Natural killer cell (primary cell): ENCODE data around the gene ETNK1. TPM values are rescaled to one million over a fixed set of nuclear protein-coding genes. Genes with fewer than 3 reads are reported as not detected.
A peak's percentile ranks its signal among the peaks of the same experiment; 100 is the strongest.

Source experiments
- ATAC-seq, 3 donors: fragments of 150-1000 bp in 2 of 3; fragments of 200-7000 bp in 1 of 3; cut with Tn5 transposase; 1 replicate in 1 of 3; 2 replicates in 2 of 3; pipeline ENCODE4 v1.10.0; 2021; ENCODE audit warnings: mild to moderate bottlenecking in 2 of 3, moderate library complexity in 2 of 3
- DNase-seq, 2 donors: peaks; one replicate each; pipeline versions ENCODE4 v3.0.0 to v3.0.0-alpha.2; 2013 to 2021; ENCODE audit warnings: mixed read lengths in 1 of 2
- H3K27ac ChIP-seq: one replicate; pipeline ENCODE4 v1.5.1; 2013; ENCODE audit warnings: mild to moderate bottlenecking, low read length
- H3K27me3 ChIP-seq: one replicate; pipeline ENCODE4 v1.6.1; 2013; ENCODE audit warnings: low read length; ENCODE audit not compliant: control insufficient read depth, insufficient read depth
- H3K36me3 ChIP-seq: one replicate; pipeline ENCODE4 v1.6.1; 2013; ENCODE audit warnings: low read length; ENCODE audit not compliant: control insufficient read depth, insufficient read depth
- H3K4me1 ChIP-seq: one replicate; pipeline ENCODE4 v1.6.1; 2013; ENCODE audit warnings: low read length; ENCODE audit not compliant: control insufficient read depth, insufficient read depth
- H3K4me3 ChIP-seq: one replicate; pipeline ENCODE4 v1.5.1; 2013; ENCODE audit warnings: low read length
- H3K9me3 ChIP-seq: one replicate; pipeline ENCODE4 v1.6.1; 2013; ENCODE audit warnings: low read length; ENCODE audit not compliant: control insufficient read depth, insufficient read depth
- H3K27ac Mint-ChIP-seq, 2 donors: one replicate each; pipeline ENCODE4 v1.8.0; 2022; ENCODE audit warnings: mild to moderate bottlenecking in 2 of 2, mixed read lengths in 2 of 2, moderate library complexity in 1 of 2
- H3K27me3 Mint-ChIP-seq, 2 donors: one replicate each; pipeline ENCODE4 v1.8.0; 2022; ENCODE audit warnings: low read depth in 2 of 2, mixed read lengths in 2 of 2
- H3K36me3 Mint-ChIP-seq: one replicate; pipeline ENCODE4 v1.8.0; 2022; ENCODE audit warnings: mixed read lengths
- H3K4me1 Mint-ChIP-seq, 2 donors: one replicate each; pipeline ENCODE4 v1.8.0; 2022; ENCODE audit warnings: mixed read lengths in 2 of 2
- H3K4me3 Mint-ChIP-seq: one replicate; pipeline ENCODE4 v1.8.0; 2022; ENCODE audit warnings: mild to moderate bottlenecking, moderate library complexity, mixed read lengths
- H3K9me3 Mint-ChIP-seq, 2 donors: one replicate each; pipeline ENCODE4 v1.8.0; 2022; ENCODE audit warnings: mixed read lengths in 2 of 2
- WGBS: methylation state at CpG from one replicate; pipeline ENCODE4 v1.1.7; 2013; ENCODE audit warnings: missing lambda C conversion rate; ENCODE audit not compliant: insufficient coverage; 5-methylcytosine and 5-hydroxymethylcytosine counted together
- intact Hi-C: fragments of 100-400 bp; cut with micrococcal nuclease; formaldehyde crosslinking; loops from one replicate; pipeline ENCODE4 v1.14.2; 2022
- total RNA-seq, 4 donors: library from RNA; stranded (reverse); fragments of 120-200 nt in 1 of 4; gene quantifications; one replicate each; pipeline versions ENCODE4 v1.2.3 to v1.2.4, GENCODE V29; 2013 to 2022
- TF ChIP-seq, protein P1 (sequence below): fragments of 200-600 bp; IDR thresholded peaks from one replicate; pipeline ENCODE4 v1.8.0; 2022; ENCODE audit warnings: antibody characterized with exemption

The ETNK1 gene
- total RNA-seq, 3 donors from 2014 or later (not counting 1 experiment from before 2014, with no cell fraction given): 77.6 to 101 (median 85.2) TPM

DNA sequence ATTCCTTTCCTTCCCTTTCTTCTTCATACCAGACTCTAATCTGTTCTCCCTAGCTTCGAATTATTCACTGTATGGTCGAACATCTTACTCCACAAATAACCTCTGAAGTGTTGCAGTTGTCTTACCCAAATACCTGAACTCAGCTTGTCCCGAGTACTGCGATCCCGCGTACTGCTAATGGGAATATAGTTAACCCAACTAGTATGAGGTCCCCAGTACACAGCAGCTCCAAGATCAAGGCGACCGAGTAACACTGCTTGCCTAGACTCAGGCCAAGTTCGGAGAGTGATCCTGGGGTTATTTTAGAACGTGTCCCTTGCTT lies 462 bp upstream of the ETNK1 start:
- DNase-seq: no peak
- peaks cover 39 to 46% of the 10 kb centered on the region in 2 donors for H3K4me1 Mint-ChIP-seq
- TF ChIP-seq, protein P1, sequence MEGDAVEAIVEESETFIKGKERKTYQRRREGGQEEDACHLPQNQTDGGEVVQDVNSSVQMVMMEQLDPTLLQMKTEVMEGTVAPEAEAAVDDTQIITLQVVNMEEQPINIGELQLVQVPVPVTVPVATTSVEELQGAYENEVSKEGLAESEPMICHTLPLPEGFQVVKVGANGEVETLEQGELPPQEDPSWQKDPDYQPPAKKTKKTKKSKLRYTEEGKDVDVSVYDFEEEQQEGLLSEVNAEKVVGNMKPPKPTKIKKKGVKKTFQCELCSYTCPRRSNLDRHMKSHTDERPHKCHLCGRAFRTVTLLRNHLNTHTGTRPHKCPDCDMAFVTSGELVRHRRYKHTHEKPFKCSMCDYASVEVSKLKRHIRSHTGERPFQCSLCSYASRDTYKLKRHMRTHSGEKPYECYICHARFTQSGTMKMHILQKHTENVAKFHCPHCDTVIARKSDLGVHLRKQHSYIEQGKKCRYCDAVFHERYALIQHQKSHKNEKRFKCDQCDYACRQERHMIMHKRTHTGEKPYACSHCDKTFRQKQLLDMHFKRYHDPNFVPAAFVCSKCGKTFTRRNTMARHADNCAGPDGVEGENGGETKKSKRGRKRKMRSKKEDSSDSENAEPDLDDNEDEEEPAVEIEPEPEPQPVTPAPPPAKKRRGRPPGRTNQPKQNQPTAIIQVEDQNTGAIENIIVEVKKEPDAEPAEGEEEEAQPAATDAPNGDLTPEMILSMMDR: no peak
- no peak for ATAC-seq
- H3K36me3 ChIP-seq: no peaks in the 10 kb centered on the region
- peak overlapping the region; percentile 70 for H3K4me3 ChIP-seq
- peaks cover 9 to 12% of the 10 kb centered on the region in 2 donors for H3K27me3 Mint-ChIP-seq
- intact Hi-C loops: no loop called here
- peak overlapping the region; percentile 93 for H3K27ac ChIP-seq
- H3K9me3 Mint-ChIP-seq: no peaks in the 10 kb centered on the region
- H3K9me3 ChIP-seq: no peaks in the 10 kb centered on the region
- WGBS: 51% methylated on average over 10 of the region's 10 CpGs
- H3K36me3 Mint-ChIP-seq: no peaks in the 10 kb centered on the region
- peak overlapping the region; percentile 94 to 95 for H3K27ac Mint-ChIP-seq
- H3K27me3 ChIP-seq: no peaks in the 10 kb centered on the region
- peaks cover 14% of the 10 kb centered on the region for H3K4me1 ChIP-seq
- H3K4me3 Mint-ChIP-seq: peak overlapping the region; percentile 97

DNA sequence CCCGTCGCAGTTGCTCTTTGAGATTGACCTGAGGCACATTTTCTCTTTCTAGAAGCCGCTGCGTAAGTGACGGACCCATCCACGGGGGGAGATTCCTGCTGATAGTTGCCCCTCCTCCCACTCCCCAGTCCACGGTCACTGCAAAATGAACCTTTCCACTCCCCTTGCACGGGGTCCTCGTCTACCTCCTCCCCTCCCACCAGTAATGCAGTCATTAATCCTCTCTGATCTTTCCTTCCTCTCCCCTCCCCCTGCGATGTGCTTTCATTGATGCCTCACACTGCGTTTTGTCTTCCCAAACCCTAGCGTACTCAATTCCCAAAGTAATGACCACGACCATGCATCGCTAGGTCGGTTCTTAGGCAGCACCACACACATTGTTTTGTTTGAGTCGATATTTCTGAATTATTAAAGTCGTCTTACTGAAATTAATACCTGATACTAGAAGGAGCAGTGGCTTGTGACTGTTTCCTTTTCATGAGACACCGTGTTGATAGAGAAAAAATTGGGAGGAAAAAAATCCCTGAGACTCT lies 857 bp downstream of the ETNK1 start:
- TF ChIP-seq, protein P1: no peak
- peaks cover 46 to 50% of the 10 kb centered on the region in 2 donors for H3K4me1 Mint-ChIP-seq
- H3K27ac Mint-ChIP-seq: peak overlapping the region; percentile 94 to 95
- Histone ChIP-seq H3K4me1 (peaks cover 14% of the 10 kb centered on the region), H3K27ac (peak overlapping the region; percentile 93), H3K27me3 (no peaks in the 10 kb centered on the region), H3K9me3 (no peaks in the 10 kb centered on the region), H3K36me3 (peaks cover 2% of the 10 kb centered on the region), H3K4me3 (peak overlapping the region; percentile 70)
- ATAC-seq (peak; percentile 17 to 44 (median 30)), DNase-seq (peak; percentile 44 to 59)
- WGBS: 0% methylated on average over 16 of the region's 18 CpGs
- H3K27me3 Mint-ChIP-seq: peaks cover 3 to 12% of the 10 kb centered on the region in 2 donors
- peak overlapping the region; percentile 97 for H3K4me3 Mint-ChIP-seq
- no peaks in the 10 kb centered on the region for H3K36me3 Mint-ChIP-seq
- intact Hi-C loops: loop anchor here (1.0 kb wide), 1 partner anchor 82 kb away; the partner anchor contains the start of gene C2CD5
- no peaks in the 10 kb centered on the region for H3K9me3 Mint-ChIP-seq

DNA sequence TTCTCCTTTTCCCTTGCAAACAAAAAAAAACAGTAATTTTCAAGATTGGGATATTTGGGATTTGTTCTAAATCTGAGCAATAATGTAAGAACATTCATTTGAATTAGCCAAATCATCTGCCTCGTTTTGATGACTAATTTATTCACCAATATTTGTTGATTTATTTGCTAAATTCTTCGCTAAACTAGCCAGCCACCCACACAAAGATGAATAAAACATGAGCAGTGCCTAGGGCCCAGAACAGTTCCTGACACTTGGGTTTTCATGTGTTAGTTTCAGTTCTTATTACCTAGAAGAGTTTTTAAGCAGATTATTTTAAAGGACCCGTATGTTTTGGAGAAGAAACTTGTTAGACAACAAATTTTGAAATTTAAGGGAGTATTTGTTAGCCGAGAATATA lies 1.4 kb downstream of the ETNK1 start:
- Mint-ChIP-seq H3K4me1 (peaks cover 50 to 51% of the 10 kb centered on the region in 2 donors), H3K27ac (peak overlapping the region; percentile 94 to 95), H3K4me3 (peak overlapping the region; percentile 97), H3K36me3 (no peaks in the 10 kb centered on the region), H3K9me3 (no peaks in the 10 kb centered on the region), H3K27me3 (peaks cover 2 to 12% of the 10 kb centered on the region in 2 donors)
- no peaks in the 10 kb centered on the region for H3K27me3 ChIP-seq
- DNase-seq: peak in 1 of 2 donors; percentile 64
- peak; percentile 39 to 52 (median 42) for ATAC-seq
- no peaks in the 10 kb centered on the region for H3K9me3 ChIP-seq
- H3K4me1 ChIP-seq: peaks cover 14% of the 10 kb centered on the region
- peak overlapping the region; percentile 70 for H3K4me3 ChIP-seq
- TF ChIP-seq, protein P1: no peak
- 7% methylated on average over 2 of the region's 4 CpGs for WGBS
- H3K27ac ChIP-seq: peak overlapping the region; percentile 93
- intact Hi-C loops: no loop called here
- H3K36me3 ChIP-seq: peaks cover 2% of the 10 kb centered on the region

DNA sequence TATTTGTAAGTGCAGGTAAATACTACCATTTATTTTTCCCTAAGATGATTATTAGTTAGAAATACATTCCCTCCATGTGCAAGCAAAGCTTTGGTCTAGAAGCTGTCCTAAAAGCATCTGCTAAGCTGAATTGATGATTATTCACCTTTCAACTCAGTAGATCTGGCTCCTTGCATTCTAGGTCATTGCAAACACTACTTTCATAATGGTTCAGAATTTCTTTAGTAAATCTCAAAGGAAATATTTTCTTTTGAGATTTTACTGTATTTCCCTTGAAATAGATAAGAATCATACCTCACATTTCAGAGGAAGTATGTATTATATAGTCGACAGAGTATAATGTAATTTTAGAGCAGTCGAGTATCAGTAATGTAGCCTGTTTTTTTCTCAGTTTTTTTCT lies 2.4 kb downstream of the ETNK1 start:
- Histone ChIP-seq H3K9me3 (no peaks in the 10 kb centered on the region), H3K27ac (peak overlapping the region; percentile 93), H3K36me3 (peaks cover 2% of the 10 kb centered on the region), H3K4me1 (peaks cover 14% of the 10 kb centered on the region), H3K4me3 (peak overlapping the region; percentile 70), H3K27me3 (no peaks in the 10 kb centered on the region)
- TF ChIP-seq, protein P1: no peak
- H3K9me3 Mint-ChIP-seq: no peaks in the 10 kb centered on the region
- DNase-seq (no peak), ATAC-seq (no peak)
- H3K4me1 Mint-ChIP-seq: peaks cover 50 to 56% of the 10 kb centered on the region in 2 donors
- intact Hi-C loops: no loop called here
- no CpG with 5 or more reads among the region's 2 CpGs for WGBS
- peak overlapping the region; percentile 94 to 95 for H3K27ac Mint-ChIP-seq
- peak overlapping the region; percentile 85 for H3K4me3 Mint-ChIP-seq
- H3K36me3 Mint-ChIP-seq: no peaks in the 10 kb centered on the region
- peaks cover 0 to 11% of the 10 kb centered on the region in 2 donors for H3K27me3 Mint-ChIP-seq
